ENCODE results near the gene TEK. TPM values are rescaled to one million over a fixed set of nuclear protein-coding genes. Genes with fewer than 3 reads are reported as not detected.
"Not testable (repeated sequence)": the region's sequence is repeated elsewhere in the genome, so short reads cannot be mapped to it uniquely, and the experiment has no call there.

The TEK gene
- total and polyA plus RNA-seq, 7 experiments from 2014 or later, result not detected

DNA sequence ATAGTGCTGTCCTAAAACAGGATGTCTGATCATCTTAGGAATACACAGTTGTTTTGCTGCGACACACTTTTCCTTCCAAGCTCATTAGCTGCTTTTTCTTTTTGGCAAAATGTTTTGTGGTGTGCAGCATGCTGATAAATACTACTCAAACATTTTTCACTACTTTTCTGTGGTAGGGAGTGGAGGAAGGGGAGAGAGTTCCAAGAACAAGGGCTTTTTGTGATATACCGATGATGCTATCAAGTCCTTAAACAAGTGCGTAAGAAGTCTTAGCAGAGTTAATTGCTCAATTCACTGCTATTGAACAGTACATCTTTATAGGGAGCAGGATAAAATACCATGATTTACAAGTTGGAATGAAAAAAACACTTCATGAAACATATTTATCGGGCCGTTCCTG, 23.6 kb upstream of the TEK start:
- no peak overlapping the region for H3K4me3 Mint-ChIP-seq

DNA sequence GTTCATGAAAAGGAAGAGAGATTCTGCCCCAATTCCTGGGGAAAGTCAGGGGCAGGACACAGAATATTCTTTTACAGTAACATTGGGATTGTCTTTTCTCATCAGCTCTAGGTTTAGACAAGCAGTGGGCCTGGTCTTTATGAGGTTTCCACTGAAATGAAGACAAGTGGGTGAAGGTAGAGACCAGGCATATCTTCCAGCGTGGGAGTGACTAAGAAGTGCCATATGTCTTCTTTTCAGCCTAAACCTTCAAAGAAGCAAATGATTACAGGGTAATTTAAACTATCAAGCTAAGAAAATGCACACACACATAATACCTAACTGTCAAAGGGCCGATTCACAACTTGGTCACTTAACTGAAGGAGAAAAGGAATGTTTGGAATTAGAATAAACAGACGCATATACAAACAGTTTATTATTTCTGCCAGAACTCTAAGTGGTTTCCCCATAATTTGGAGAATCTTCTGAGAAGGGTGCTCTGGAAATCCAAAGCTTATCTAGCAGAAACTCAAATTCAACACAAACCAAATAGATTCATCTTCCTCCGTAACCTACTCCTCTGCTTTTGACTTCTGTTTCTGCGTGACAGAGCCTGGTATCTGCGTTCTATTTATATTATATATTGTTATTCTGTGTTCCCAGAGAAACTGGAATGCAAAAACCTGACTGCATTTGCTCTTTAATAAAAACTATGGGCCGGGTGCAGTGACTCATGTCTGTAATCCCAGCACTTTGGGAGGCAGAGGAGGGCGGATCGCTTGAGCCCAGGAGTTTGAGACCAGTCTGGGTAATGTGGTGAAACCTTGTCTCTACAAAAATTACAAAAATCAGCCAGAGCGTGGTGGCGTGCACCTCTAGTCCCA, 22.0 kb upstream of the TEK start:
- POLR2A ChIA-PET, result no interaction called here
- Mint-ChIP-seq H3K36me3 (peaks cover 0 to 7% (median 0%) of the 10 kb centered on the region in 5 donors), H3K27me3 (peaks cover 0 to 2% (median 0%) of the 10 kb centered on the region in 5 donors), H3K27ac (no peak overlapping the region), H3K9me3 (no peaks in the 10 kb centered on the region), H3K4me3 (no peak overlapping the region), H3K4me1 (no peaks in the 10 kb centered on the region)
- H3K36me3 ChIP-seq (ENCODE audit: control insufficient read depth in 2 of 3, insufficient read depth in 3 of 3, low read length in 3 of 3), result no peaks in the 10 kb centered on the region
- DNase-seq (no peak), ATAC-seq (no peak)
- H3K4me1 ChIP-seq (ENCODE audit: control insufficient read depth in 2 of 2, insufficient read depth in 2 of 2, low read length in 2 of 2), result no peaks in the 10 kb centered on the region
- H3K27ac ChIP-seq (ENCODE audit: low read depth, low read length), result no peak overlapping the region
- CTCF ChIA-PET, result interaction anchor here (0.7 kb wide), 1 partner anchor 32 kb away, joined by 4 read pairs; no protein-coding TSS in a partner anchor
- no peak overlapping the region for H3K4me3 ChIP-seq (ENCODE audit: low read length)
- H3K27me3 ChIP-seq (ENCODE audit: control insufficient read depth in 2 of 2, insufficient read depth in 2 of 2, low read length in 2 of 2), result no peaks in the 10 kb centered on the region
- intact Hi-C loops (cut with micrococcal nuclease), result no loop called here
- H3K9me3 ChIP-seq (ENCODE audit: control insufficient read depth in 2 of 3, low read length in 3 of 3), result no peaks in the 10 kb centered on the region

More for the DNA sequence above, 23.6 kb upstream of the TEK start:
- no peaks in the 10 kb centered on the region for H3K27me3 ChIP-seq (ENCODE audit: control insufficient read depth in 2 of 2, insufficient read depth in 2 of 2, low read length in 2 of 2)
- POLR2A ChIA-PET, result no interaction called here
- ATAC-seq (no peak), DNase-seq (no peak)
- H3K9me3 ChIP-seq (ENCODE audit: control insufficient read depth in 2 of 3, low read length in 3 of 3), result no peaks in the 10 kb centered on the region
- no peak overlapping the region for H3K4me3 ChIP-seq (ENCODE audit: low read length)
- H3K4me1 ChIP-seq (ENCODE audit: control insufficient read depth in 2 of 2, insufficient read depth in 2 of 2, low read length in 2 of 2), result no peaks in the 10 kb centered on the region
- intact Hi-C loops (cut with micrococcal nuclease), result no loop called here
- Mint-ChIP-seq H3K27ac (no peak overlapping the region), H3K9me3 (no peaks in the 10 kb centered on the region), H3K27me3 (peaks cover 0 to 2% (median 0%) of the 10 kb centered on the region in 5 donors), H3K4me1 (no peaks in the 10 kb centered on the region), H3K36me3 (peaks cover 0 to 7% (median 0%) of the 10 kb centered on the region in 5 donors)
- H3K27ac ChIP-seq (ENCODE audit: low read depth, low read length), result no peak overlapping the region
- CTCF ChIA-PET, result no interaction called here
- H3K36me3 ChIP-seq (ENCODE audit: control insufficient read depth in 2 of 3, insufficient read depth in 3 of 3, low read length in 3 of 3), result no peaks in the 10 kb centered on the region

DNA sequence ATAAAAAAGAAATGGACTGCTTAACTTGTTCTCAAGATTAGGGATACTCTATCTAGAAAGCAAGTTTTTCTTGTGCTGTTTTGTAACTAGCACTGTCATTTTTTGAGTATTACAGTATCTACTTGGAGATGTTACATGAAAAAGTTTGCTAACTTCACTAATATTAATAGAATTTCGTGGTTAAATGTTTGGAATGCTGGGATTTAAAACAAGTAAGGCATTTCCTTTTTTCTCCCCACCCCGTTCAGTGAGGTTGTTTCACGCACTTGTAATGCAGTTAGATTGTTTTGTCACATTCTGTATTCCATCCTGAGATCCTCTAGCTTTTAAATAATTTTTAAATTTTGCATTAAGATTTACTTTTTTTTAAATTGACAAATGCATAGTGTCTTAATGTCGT, 20.0 kb upstream of the TEK start:
- Histone ChIP-seq H3K4me1 (ENCODE audit: control insufficient read depth in 2 of 2, insufficient read depth in 2 of 2, low read length in 2 of 2) (no peaks in the 10 kb centered on the region), H3K36me3 (ENCODE audit: control insufficient read depth in 2 of 3, insufficient read depth in 3 of 3, low read length in 3 of 3) (no peaks in the 10 kb centered on the region), H3K4me3 (ENCODE audit: low read length) (no peak overlapping the region), H3K9me3 (ENCODE audit: control insufficient read depth in 2 of 3, low read length in 3 of 3) (no peaks in the 10 kb centered on the region), H3K27ac (ENCODE audit: low read depth, low read length) (no peak overlapping the region), H3K27me3 (ENCODE audit: control insufficient read depth in 2 of 2, insufficient read depth in 2 of 2, low read length in 2 of 2) (no peaks in the 10 kb centered on the region)
- peaks cover 0 to 6% (median 0%) of the 10 kb centered on the region in 7 donors for H3K4me1 Mint-ChIP-seq
- H3K4me3 Mint-ChIP-seq, result no peak overlapping the region
- H3K27ac Mint-ChIP-seq, result no peak overlapping the region
- DNase-seq (no peak), ATAC-seq (no peak)
- H3K27me3 Mint-ChIP-seq, result peaks cover 2 to 8% (median 7%) of the 10 kb centered on the region in 5 donors
- CTCF ChIA-PET, result no interaction called here
- intact Hi-C loops (cut with micrococcal nuclease), result no loop called here
- POLR2A ChIA-PET, result no interaction called here
- H3K36me3 Mint-ChIP-seq, result peaks cover 0 to 4% (median 0%) of the 10 kb centered on the region in 5 donors
- H3K9me3 Mint-ChIP-seq, result peaks cover 0 to 5% (median 0%) of the 10 kb centered on the region in 11 donors

DNA sequence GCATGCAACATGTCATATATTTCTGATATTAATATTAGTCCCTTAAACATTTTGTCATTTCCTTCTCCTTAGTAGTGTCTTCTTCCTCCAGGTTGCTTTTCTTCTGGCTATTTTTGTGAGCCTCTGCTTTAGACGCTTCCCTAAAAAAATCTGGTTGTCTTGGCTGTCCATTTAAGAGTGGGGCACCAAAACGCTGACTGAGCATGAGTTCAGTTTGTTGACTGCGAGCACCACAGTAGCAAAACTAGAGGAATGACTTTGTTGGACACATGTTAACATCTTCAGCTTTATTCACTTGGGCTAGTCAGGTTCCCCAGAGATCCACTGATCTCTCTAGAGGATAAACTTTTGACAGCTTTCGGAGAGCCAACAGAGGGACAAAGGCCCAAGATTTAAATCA, 19.3 kb upstream of the TEK start:
- Mint-ChIP-seq H3K27ac (no peak overlapping the region), H3K4me3 (no peak overlapping the region), H3K4me1 (peaks cover 0 to 7% (median 0%) of the 10 kb centered on the region in 7 donors), H3K36me3 (peaks cover 0 to 4% (median 0%) of the 10 kb centered on the region in 5 donors), H3K27me3 (peaks cover 2 to 14% (median 10%) of the 10 kb centered on the region in 5 donors), H3K9me3 (peaks cover 0 to 5% (median 0%) of the 10 kb centered on the region in 11 donors)
- DNase-seq (no peak), ATAC-seq (no peak)
- Histone ChIP-seq H3K27ac (ENCODE audit: low read depth, low read length) (no peak overlapping the region), H3K4me1 (ENCODE audit: control insufficient read depth in 2 of 2, insufficient read depth in 2 of 2, low read length in 2 of 2) (no peaks in the 10 kb centered on the region), H3K9me3 (ENCODE audit: control insufficient read depth in 2 of 3, low read length in 3 of 3) (no peaks in the 10 kb centered on the region), H3K36me3 (ENCODE audit: control insufficient read depth in 2 of 3, insufficient read depth in 3 of 3, low read length in 3 of 3) (no peaks in the 10 kb centered on the region), H3K4me3 (ENCODE audit: low read length) (no peak overlapping the region), H3K27me3 (ENCODE audit: control insufficient read depth in 2 of 2, insufficient read depth in 2 of 2, low read length in 2 of 2) (no peaks in the 10 kb centered on the region)
- CTCF ChIA-PET, result no interaction called here
- intact Hi-C loops (cut with micrococcal nuclease), result no loop called here
- POLR2A ChIA-PET, result no interaction called here

DNA sequence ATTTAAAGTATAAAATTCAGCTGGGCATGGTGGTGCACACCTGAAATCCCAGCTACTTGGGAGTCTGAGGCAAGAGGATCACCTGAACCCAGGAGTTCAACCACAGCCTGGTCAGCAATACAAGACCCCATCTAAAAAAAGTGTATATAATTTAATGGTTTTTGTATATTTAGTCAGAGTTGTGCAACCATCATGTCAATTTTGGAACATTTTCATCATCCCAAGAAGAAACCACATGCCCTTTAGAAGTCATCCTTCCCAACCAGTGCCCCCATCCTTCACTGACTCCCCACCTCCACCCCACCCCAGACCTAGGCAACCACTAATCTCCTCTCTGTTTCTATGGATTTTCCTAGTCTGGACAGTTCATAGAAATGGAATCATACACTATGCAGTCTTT, 18.8 kb upstream of the TEK start:
- H3K4me1 ChIP-seq (ENCODE audit: control insufficient read depth in 2 of 2, insufficient read depth in 2 of 2, low read length in 2 of 2), result no peaks in the 10 kb centered on the region
- no peak overlapping the region for H3K4me3 ChIP-seq (ENCODE audit: low read length)
- H3K27ac ChIP-seq (ENCODE audit: low read depth, low read length), result no peak overlapping the region
- peaks cover 0 to 4% (median 0%) of the 10 kb centered on the region in 5 donors for H3K36me3 Mint-ChIP-seq
- intact Hi-C loops (cut with micrococcal nuclease), result no loop called here
- ChIA-PET CTCF (no interaction called here), POLR2A (no interaction called here)
- no peak for ATAC-seq
- peaks cover 2 to 19% (median 15%) of the 10 kb centered on the region in 5 donors for H3K27me3 Mint-ChIP-seq
- DNase-seq, result no peak
- H3K4me1 Mint-ChIP-seq, result peaks cover 0 to 7% (median 0%) of the 10 kb centered on the region in 7 donors
- no peaks in the 10 kb centered on the region for H3K27me3 ChIP-seq (ENCODE audit: control insufficient read depth in 2 of 2, insufficient read depth in 2 of 2, low read length in 2 of 2)
- no peak overlapping the region for H3K27ac Mint-ChIP-seq
- no peaks in the 10 kb centered on the region for H3K36me3 ChIP-seq (ENCODE audit: control insufficient read depth in 2 of 3, insufficient read depth in 3 of 3, low read length in 3 of 3)
- no peak overlapping the region for H3K4me3 Mint-ChIP-seq
- H3K9me3 ChIP-seq (ENCODE audit: control insufficient read depth in 2 of 3, low read length in 3 of 3), result no peaks in the 10 kb centered on the region
- peaks cover 0 to 5% (median 0%) of the 10 kb centered on the region in 11 donors for H3K9me3 Mint-ChIP-seq

DNA sequence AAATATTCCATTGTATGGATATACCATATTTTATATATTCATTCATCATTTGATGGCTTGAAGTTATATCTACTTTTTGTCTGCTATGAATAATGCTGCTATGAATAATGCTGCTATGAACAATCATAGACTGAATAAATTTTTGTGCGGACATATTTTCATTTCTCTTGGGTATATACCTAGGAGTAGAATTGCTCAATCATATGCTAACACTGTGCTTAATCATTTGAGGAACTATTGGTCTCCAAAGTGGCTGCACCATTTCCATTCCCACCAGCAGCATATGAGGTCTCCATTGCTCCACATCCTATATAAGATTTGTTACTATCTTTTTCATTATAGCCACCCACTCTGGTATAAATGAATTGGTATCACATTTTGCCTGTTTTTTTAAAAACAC, 18.3 kb upstream of the TEK start:
- CTCF ChIA-PET, result no interaction called here

DNA sequence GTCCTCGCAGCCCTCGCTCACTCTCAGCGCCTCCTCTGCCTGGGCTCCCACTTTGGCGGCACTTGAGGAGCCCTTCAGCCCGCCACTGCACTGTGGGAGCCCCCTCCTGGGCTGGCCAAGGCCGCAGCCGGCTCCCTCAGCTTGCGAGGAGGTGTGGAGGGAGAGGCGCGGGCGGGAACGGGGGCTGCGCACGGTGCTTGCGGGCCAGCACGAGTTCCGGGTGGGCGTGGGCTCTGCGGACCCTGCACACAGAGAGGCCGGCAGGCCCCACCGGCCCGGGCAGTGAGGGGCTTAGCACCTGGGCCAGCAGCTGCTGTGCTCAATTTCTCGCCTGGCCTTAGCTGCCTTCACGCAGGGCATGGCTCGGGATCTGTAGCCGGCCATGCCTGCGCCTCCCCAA, 16.5 kb upstream of the TEK start:
- DNase-seq; H3K4me1 Mint-ChIP-seq; H3K4me3 Mint-ChIP-seq; H3K27me3 ChIP-seq (ENCODE audit: control insufficient read depth in 2 of 2, insufficient read depth in 2 of 2, low read length in 2 of 2); ATAC-seq; CTCF ChIA-PET; H3K4me1 ChIP-seq (ENCODE audit: control insufficient read depth in 2 of 2, insufficient read depth in 2 of 2, low read length in 2 of 2); intact Hi-C loops (cut with micrococcal nuclease); H3K4me3 ChIP-seq (ENCODE audit: low read length); H3K27ac ChIP-seq (ENCODE audit: low read depth, low read length); H3K27ac Mint-ChIP-seq; H3K36me3 ChIP-seq (ENCODE audit: control insufficient read depth in 2 of 3, insufficient read depth in 3 of 3, low read length in 3 of 3); H3K9me3 ChIP-seq (ENCODE audit: control insufficient read depth in 2 of 3, low read length in 3 of 3); POLR2A ChIA-PET: not testable (repeated sequence)
- Mint-ChIP-seq H3K36me3 (peaks cover 0 to 10% (median 0%) of the 10 kb centered on the region in 5 donors), H3K9me3 (peaks cover 0 to 13% (median 1%) of the 10 kb centered on the region in 11 donors), H3K27me3 (peaks cover 0 to 34% (median 28%) of the 10 kb centered on the region in 5 donors)

More for the DNA sequence above, 18.3 kb upstream of the TEK start:
- H3K4me1 Mint-ChIP-seq, result peaks cover 0 to 7% (median 0%) of the 10 kb centered on the region in 7 donors
- H3K9me3 Mint-ChIP-seq, result peaks cover 0 to 5% (median 0%) of the 10 kb centered on the region in 11 donors
- intact Hi-C loops (cut with micrococcal nuclease), result no loop called here
- Histone ChIP-seq H3K36me3 (ENCODE audit: control insufficient read depth in 2 of 3, insufficient read depth in 3 of 3, low read length in 3 of 3) (no peaks in the 10 kb centered on the region), H3K4me3 (ENCODE audit: low read length) (no peak overlapping the region), H3K27me3 (ENCODE audit: control insufficient read depth in 2 of 2, insufficient read depth in 2 of 2, low read length in 2 of 2) (no peaks in the 10 kb centered on the region), H3K4me1 (ENCODE audit: control insufficient read depth in 2 of 2, insufficient read depth in 2 of 2, low read length in 2 of 2) (no peaks in the 10 kb centered on the region), H3K27ac (ENCODE audit: low read depth, low read length) (no peak overlapping the region), H3K9me3 (ENCODE audit: control insufficient read depth in 2 of 3, low read length in 3 of 3) (no peaks in the 10 kb centered on the region)
- POLR2A ChIA-PET, result no interaction called here
- ATAC-seq (no peak), DNase-seq (no peak)
- H3K4me3 Mint-ChIP-seq, result no peak overlapping the region
- peaks cover 0 to 4% (median 0%) of the 10 kb centered on the region in 5 donors for H3K36me3 Mint-ChIP-seq
- peaks cover 0 to 23% (median 17%) of the 10 kb centered on the region in 5 donors for H3K27me3 Mint-ChIP-seq
- H3K27ac Mint-ChIP-seq, result no peak overlapping the region
